DND-41 (cell line): ENCODE data around the gene WNT9A.

Source experiments
- ATAC-seq: fragments of 200-7000 bp; cut with Tn5 transposase; 3 replicates; pipeline ENCODE4 v1.9.1; 2021; ENCODE audit warnings: low read depth; ENCODE audit not compliant: insufficient read depth
- DNase-seq: peaks from one replicate; pipeline ENCODE4 v3.0.0-alpha.2; 2020
- H2AFZ ChIP-seq: 2 replicates; pipeline ENCODE4 v1.6.0; 2012; ENCODE audit warnings: low read depth, low read length
- H3K27ac ChIP-seq: 2 replicates; pipeline ENCODE4 v1.5.1; 2012; ENCODE audit warnings: low read length, inconsistent platforms
- H3K27me3 ChIP-seq: fragments of 200-600 bp; sonication (generic); 2 replicates; pipeline ENCODE4 v1.6.0; 2012; ENCODE audit warnings: low read length, mild to moderate bottlenecking, inconsistent platforms; ENCODE audit not compliant: insufficient read depth, poor library complexity
- H3K36me3 ChIP-seq: 2 replicates; pipeline ENCODE4 v1.5.1; 2012; ENCODE audit warnings: low read length, inconsistent platforms; ENCODE audit not compliant: insufficient read depth
- H3K4me1 ChIP-seq: 2 replicates; pipeline ENCODE4 v1.5.1; 2012; ENCODE audit warnings: mild to moderate bottlenecking, low read length; ENCODE audit not compliant: insufficient read depth
- H3K4me2 ChIP-seq: 2 replicates; pipeline ENCODE4 v1.6.0; 2012; ENCODE audit warnings: mild to moderate bottlenecking, moderate library complexity, low read length, inconsistent platforms; ENCODE audit not compliant: insufficient read depth
- H3K4me3 ChIP-seq, 2 experiments: fragments of 200-600 bp in 1 of 2; shearing (Covaris generic) in 1 of 2; 2 replicates each; pipeline ENCODE4 v1.5.1; 2012 to 2016; ENCODE audit warnings: inconsistent platforms in 2 of 2, low read length in 2 of 2, mild to moderate bottlenecking in 2 of 2, low read depth in 1 of 2, moderate library complexity in 1 of 2
- H3K79me2 ChIP-seq: 2 replicates; pipeline ENCODE4 v1.6.0; 2012; ENCODE audit warnings: low read length, inconsistent platforms; ENCODE audit not compliant: insufficient read depth
- H3K9ac ChIP-seq: 2 replicates; pipeline ENCODE4 v1.6.0; 2012; ENCODE audit warnings: low read depth, mild to moderate bottlenecking, inconsistent platforms, low read length, moderate library complexity
- H3K9me3 ChIP-seq: 2 replicates; pipeline ENCODE4 v1.5.1; 2012; ENCODE audit warnings: low read length, moderate library complexity, mild to moderate bottlenecking, inconsistent platforms; ENCODE audit not compliant: insufficient read depth, severe bottlenecking
- H4K20me1 ChIP-seq: 2 replicates; pipeline ENCODE4 v1.6.0; 2012; ENCODE audit warnings: low read length; ENCODE audit not compliant: insufficient read depth
- CTCF ChIP-seq: IDR thresholded peaks from 2 replicates; pipeline ENCODE4 v1.5.1; 2012; ENCODE audit warnings: borderline replicate concordance, low read length, moderate library complexity, mild to moderate bottlenecking; ENCODE audit not compliant: poor library complexity, severe bottlenecking; ENCODE audit errors: extremely low read depth
- EZH2 ChIP-seq: IDR thresholded peaks from 3 replicates; pipeline ENCODE4 v1.6.1; 2012; ENCODE audit warnings: borderline replicate concordance, low read depth, mild to moderate bottlenecking, moderate library complexity, low read length, inconsistent platforms; ENCODE audit not compliant: severe bottlenecking

The WNT9A gene

GRCh38 chr1:227923353-227924167 lies 24.2 kb downstream of the WNT9A start:
- Histone ChIP-seq H3K27ac (no peak overlapping the region), H2AFZ (no peak overlapping the region), H3K9ac (no peak overlapping the region), H3K36me3 (no peaks in the 10 kb centered on the region), H3K4me2 (no peak overlapping the region), H3K79me2 (no peaks in the 10 kb centered on the region), H3K9me3 (no peaks in the 10 kb centered on the region), H3K4me3 (no peak overlapping the region), H3K27me3 (no peaks in the 10 kb centered on the region), H3K4me1 (no peaks in the 10 kb centered on the region), H4K20me1 (peaks cover 2% of the 10 kb centered on the region; the same call in 1 of the 2 replicates)
- DNase-seq (no peak), ATAC-seq (no peak)
- TF ChIP-seq EZH2 (no peak), CTCF (no peak)

GRCh38 chr1:227922501-227923352 lies 25.0 kb downstream of the WNT9A start:
- no peak for TF ChIP-seq EZH2
- TF ChIP-seq CTCF: no peak
- no peak overlapping the region for H3K4me2 ChIP-seq
- ATAC-seq (no peak), DNase-seq (no peak)
- no peaks in the 10 kb centered on the region for H3K27me3 ChIP-seq
- peaks cover 2% of the 10 kb centered on the region; the same call in 1 of the 2 replicates for H4K20me1 ChIP-seq
- no peak overlapping the region for H3K4me3 ChIP-seq
- H3K9me3 ChIP-seq: no peaks in the 10 kb centered on the region
- H3K79me2 ChIP-seq: no peaks in the 10 kb centered on the region
- no peak overlapping the region for H2AFZ ChIP-seq
- H3K36me3 ChIP-seq: no peaks in the 10 kb centered on the region
- H3K27ac ChIP-seq: no peak overlapping the region
- H3K4me1 ChIP-seq: no peaks in the 10 kb centered on the region
- H3K9ac ChIP-seq: no peak overlapping the region

- Histone ChIP-seq H3K4me2 (no peak overlapping the region), H2AFZ (no peak overlapping the region), H3K9ac (no peak overlapping the region), H3K36me3 (no peaks in the 10 kb centered on the region), H3K27me3 (no peaks in the 10 kb centered on the region), H3K9me3 (no peaks in the 10 kb centered on the region), H3K79me2 (no peaks in the 10 kb centered on the region), H3K4me3 (no peak overlapping the region), H3K4me1 (no peaks in the 10 kb centered on the region), H3K27ac (no peak overlapping the region), H4K20me1 (peaks cover 6% of the 10 kb centered on the region)
- TF ChIP-seq EZH2 (no peak), CTCF (no peak)
- ATAC-seq: no peak
- no peak for DNase-seq
Observed at GRCh38 chr1:227921461-227922185, 26.1 kb downstream of the WNT9A start.
